ENCODE data around the gene NDUFB4. TPM values are rescaled to one million over a fixed set of nuclear protein-coding genes. Genes with fewer than 3 reads are reported as not detected.

NDUFB4 gene
- total RNA-seq (10 to 100 TPM; 84.4 to 91.1 TPM), polyA plus RNA-seq (100 to 1,000 TPM; 183 to 191 TPM)
- long read RNA-seq, donor 1, transcript NDUFB4-201 (3 exons, 671 nt): major isoform, 11 of 12 reads
- long read RNA-seq, donor 1, partial matches to known transcripts: 0 of 12 reads
- long read RNA-seq, donor 1, other reads (novel, unspliced or antisense): 1 of 12 reads
- long read RNA-seq, donor 2, transcript NDUFB4-201 (3 exons, 671 nt): major isoform, 21 of 21 reads
- long read RNA-seq, donor 2, partial matches to known transcripts: 0 of 21 reads
- long read RNA-seq, donor 2, other reads (novel, unspliced or antisense): 0 of 21 reads

GRCh38 chr3:120596116-120596852 is at the start of gene NDUFB4:
Gene NDUFB4, plus strand, starts transcription at chr3:120596336. Its CDS starts 24 bp downstream, at chr3:120596360.
- Histone ChIP-seq H3K9me3 (ENCODE audit: control insufficient read depth, low read length) (no peaks in the 10 kb centered on the region), H3K27me3 (ENCODE audit: control insufficient read depth in 1 of 2, insufficient read depth in 2 of 2, low read length in 1 of 2) (no peaks in the 10 kb centered on the region), H3K36me3 (ENCODE audit: control insufficient read depth in 1 of 2, insufficient read depth in 2 of 2, low read length in 1 of 2) (no peaks in the 10 kb centered on the region), H3K4me1 (ENCODE audit: control insufficient read depth in 1 of 2, insufficient read depth in 2 of 2, low read length in 2 of 2) (peaks cover 4 to 9% of the 10 kb centered on the region in 2 donors), H3K27ac (ENCODE audit: low read depth in 1 of 2, low read length in 2 of 2) (peak within 1 kb of the TSS in 1 of 2 donors; percentile 66), H3K4me3 (ENCODE audit: low read length in 2 of 2) (peak within 1 kb of the TSS; percentile 59 to 90)
- WGBS, 2 donors: 0% methylated on average over 53 of the region's 53 CpGs
- intact Hi-C loops (cut with DNase I): loop anchor here in 1 of 2 donors (5.0 kb wide), 1 partner anchor 146 kb away; the partner anchor contains the start of genes GTF2E1 and RABL3
- ATAC-seq (ENCODE audit: low FRiP score): peak; percentile 100
- DNase-seq: peak; percentile 99

DNA sequence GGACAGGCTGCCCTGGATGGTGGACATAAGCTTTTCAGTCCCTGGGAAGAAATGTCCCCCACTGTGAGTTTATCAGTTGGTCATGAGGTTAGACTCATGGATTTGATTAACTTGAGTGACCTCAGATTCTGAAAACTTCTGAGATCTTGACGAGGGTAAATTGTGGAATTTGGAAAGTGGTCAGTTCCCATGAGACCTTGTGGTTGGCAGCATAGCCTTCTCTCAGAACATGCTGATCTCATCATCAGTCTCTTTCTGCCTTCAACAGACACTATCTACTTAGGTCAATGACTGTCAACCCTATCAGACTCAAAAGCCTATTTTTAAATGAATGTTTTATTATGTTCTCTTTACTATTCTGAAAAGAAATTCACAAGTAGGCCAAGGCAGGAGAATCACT is 45.6 kb upstream of the NDUFB4 start:
- intact Hi-C loops (cut with DNase I): no loop called here
- Histone ChIP-seq H3K4me1 (ENCODE audit: control insufficient read depth in 1 of 2, insufficient read depth in 2 of 2, low read length in 2 of 2) (peaks cover 0 to 2% of the 10 kb centered on the region in 2 donors), H3K9me3 (ENCODE audit: control insufficient read depth, low read length) (no peaks in the 10 kb centered on the region), H3K27ac (ENCODE audit: low read depth in 1 of 2, low read length in 2 of 2) (no peak overlapping the region), H3K4me3 (ENCODE audit: low read length in 2 of 2) (no peak overlapping the region), H3K27me3 (ENCODE audit: control insufficient read depth in 1 of 2, insufficient read depth in 2 of 2, low read length in 1 of 2) (no peaks in the 10 kb centered on the region), H3K36me3 (ENCODE audit: control insufficient read depth in 1 of 2, insufficient read depth in 2 of 2, low read length in 1 of 2) (no peaks in the 10 kb centered on the region)
- no peak for DNase-seq
- no peak for ATAC-seq (ENCODE audit: low FRiP score)
- 0 to 5% methylated on average over 1 of the region's 1 CpG for whole genome bisulfite sequencing, 2 donors

GRCh38 chr3:120552184-120553172 is 43.7 kb upstream of the NDUFB4 start:
- no peaks in the 10 kb centered on the region for H3K27me3 ChIP-seq (ENCODE audit: control insufficient read depth in 1 of 2, insufficient read depth in 2 of 2, low read length in 1 of 2)
- no peaks in the 10 kb centered on the region for H3K36me3 ChIP-seq (ENCODE audit: control insufficient read depth in 1 of 2, insufficient read depth in 2 of 2, low read length in 1 of 2)
- 61 to 63% methylated on average over 5 of the region's 5 CpGs for WGBS, 2 donors
- peaks cover 0 to 2% of the 10 kb centered on the region in 2 donors for H3K4me1 ChIP-seq (ENCODE audit: control insufficient read depth in 1 of 2, insufficient read depth in 2 of 2, low read length in 2 of 2)
- no peaks in the 10 kb centered on the region for H3K9me3 ChIP-seq (ENCODE audit: control insufficient read depth, low read length)
- H3K27ac ChIP-seq (ENCODE audit: low read depth in 1 of 2, low read length in 2 of 2): no peak overlapping the region
- no peak for ATAC-seq (ENCODE audit: low FRiP score)
- H3K4me3 ChIP-seq (ENCODE audit: low read length in 2 of 2): no peak overlapping the region
- intact Hi-C loops (cut with DNase I): no loop called here
- DNase-seq: no peak

- Histone ChIP-seq H3K27me3 (ENCODE audit: control insufficient read depth in 1 of 2, insufficient read depth in 2 of 2, low read length in 1 of 2) (no peaks in the 10 kb centered on the region), H3K27ac (ENCODE audit: low read depth in 1 of 2, low read length in 2 of 2) (no peak overlapping the region), H3K36me3 (ENCODE audit: control insufficient read depth in 1 of 2, insufficient read depth in 2 of 2, low read length in 1 of 2) (no peaks in the 10 kb centered on the region), H3K4me3 (ENCODE audit: low read length in 2 of 2) (no peak overlapping the region), H3K4me1 (ENCODE audit: control insufficient read depth in 1 of 2, insufficient read depth in 2 of 2, low read length in 2 of 2) (peaks cover 0 to 2% of the 10 kb centered on the region in 2 donors), H3K9me3 (ENCODE audit: control insufficient read depth, low read length) (no peaks in the 10 kb centered on the region)
- WGBS, 2 donors: 63 to 70% methylated on average over 3 of the region's 3 CpGs
- DNase-seq: no peak
- intact Hi-C loops (cut with DNase I): loop anchor here (5.0 kb wide), 4 partner anchors 48 to 203 kb away; partner anchors contain the start of gene FSTL1 (in 1 of the 2)
- ATAC-seq (ENCODE audit: low FRiP score): no peak
Observed at GRCh38 chr3:120554812-120555606, 41.1 kb upstream of the NDUFB4 start.

DNA sequence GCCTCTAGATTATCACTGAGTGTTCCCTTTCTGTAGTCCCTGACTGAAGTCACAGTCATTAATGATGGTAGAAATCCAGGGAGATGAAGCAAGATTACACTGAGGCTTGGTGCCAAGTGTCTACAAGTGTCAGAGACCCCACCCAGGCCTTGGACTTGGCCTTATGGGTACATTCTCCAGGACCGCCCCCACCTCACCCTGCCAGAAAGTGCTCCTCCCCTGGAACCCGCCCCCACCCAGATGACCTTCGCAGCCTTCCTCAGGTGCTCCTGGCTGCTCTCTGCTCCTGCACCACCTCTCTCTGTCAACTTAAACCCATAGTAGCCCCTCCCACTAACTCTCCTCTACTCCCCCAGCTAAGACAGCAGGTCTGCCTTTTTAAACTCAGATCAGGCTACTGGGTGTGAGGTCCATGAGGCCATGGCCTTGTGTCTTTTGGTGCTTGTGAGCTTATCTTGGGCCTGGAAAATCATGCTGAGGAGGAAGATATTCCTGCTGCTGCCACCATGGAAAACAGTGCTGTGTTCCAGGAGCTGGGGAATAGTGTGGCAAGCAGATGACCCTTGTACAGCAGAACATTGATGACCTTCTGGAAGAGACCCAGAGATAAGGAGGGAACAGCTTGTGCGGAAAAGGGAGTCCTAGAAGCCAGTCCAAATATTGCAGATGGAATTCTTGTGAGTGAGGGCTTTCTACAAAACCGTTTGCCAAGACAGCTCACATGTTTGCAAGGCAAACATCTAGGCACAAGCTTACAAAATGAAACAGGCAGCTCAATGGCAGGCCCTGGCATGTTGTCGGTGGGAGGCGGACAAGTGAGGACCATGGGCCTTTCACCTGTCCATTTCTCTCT is 40.3 kb upstream of the NDUFB4 start:
- H3K4me1 ChIP-seq (ENCODE audit: control insufficient read depth in 1 of 2, insufficient read depth in 2 of 2, low read length in 2 of 2): no peaks in the 10 kb centered on the region

DNA sequence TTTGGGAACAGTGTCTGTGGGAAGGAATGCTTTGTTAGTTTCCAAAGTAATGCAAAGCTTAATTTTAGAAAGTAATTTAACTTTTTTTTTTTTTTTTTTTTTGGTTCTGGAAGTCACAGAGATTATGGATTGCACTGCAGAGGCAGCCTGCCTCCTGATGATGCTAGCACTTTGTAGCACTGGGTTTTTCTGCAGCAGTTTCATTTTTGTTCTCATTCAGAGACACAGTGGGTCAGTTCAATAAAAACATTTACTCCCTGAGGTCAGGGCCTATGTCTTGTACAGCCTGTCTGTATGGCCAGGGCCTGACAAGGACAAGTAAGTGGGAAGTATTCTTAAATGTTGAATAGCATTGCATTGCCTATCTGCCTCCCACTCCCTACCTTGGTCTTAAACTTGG is 39.0 kb upstream of the NDUFB4 start:
- no peaks in the 10 kb centered on the region for H3K4me1 ChIP-seq (ENCODE audit: control insufficient read depth in 1 of 2, insufficient read depth in 2 of 2, low read length in 2 of 2)
- no peaks in the 10 kb centered on the region for H3K27me3 ChIP-seq (ENCODE audit: control insufficient read depth in 1 of 2, insufficient read depth in 2 of 2, low read length in 1 of 2)
- no peak for ATAC-seq (ENCODE audit: low FRiP score)
- H3K36me3 ChIP-seq (ENCODE audit: control insufficient read depth in 1 of 2, insufficient read depth in 2 of 2, low read length in 1 of 2): no peaks in the 10 kb centered on the region
- DNase-seq: no peak
- intact Hi-C loops (cut with DNase I): loop anchor here (5.0 kb wide), 4 partner anchors 50 to 205 kb away; partner anchors contain the start of gene FSTL1 (in 1 of the 2)
- no peak overlapping the region for H3K27ac ChIP-seq (ENCODE audit: low read depth in 1 of 2, low read length in 2 of 2)
- H3K9me3 ChIP-seq (ENCODE audit: control insufficient read depth, low read length): no peaks in the 10 kb centered on the region
- no peak overlapping the region for H3K4me3 ChIP-seq (ENCODE audit: low read length in 2 of 2)

More for the DNA sequence above, 40.3 kb upstream of the NDUFB4 start:
- peak; percentile 8 for ATAC-seq (ENCODE audit: low FRiP score)
- Histone ChIP-seq H3K36me3 (ENCODE audit: control insufficient read depth in 1 of 2, insufficient read depth in 2 of 2, low read length in 1 of 2) (no peaks in the 10 kb centered on the region), H3K27me3 (ENCODE audit: control insufficient read depth in 1 of 2, insufficient read depth in 2 of 2, low read length in 1 of 2) (no peaks in the 10 kb centered on the region), H3K4me3 (ENCODE audit: low read length in 2 of 2) (no peak overlapping the region), H3K27ac (ENCODE audit: low read depth in 1 of 2, low read length in 2 of 2) (peak overlapping the region; percentile 32 to 88), H3K9me3 (ENCODE audit: control insufficient read depth, low read length) (no peaks in the 10 kb centered on the region)
- intact Hi-C loops (cut with DNase I): loop anchor here (5.0 kb wide), 4 partner anchors 49 to 204 kb away; partner anchors contain the start of gene FSTL1 (in 1 of the 2)
- DNase-seq: peak in 1 of 2 donors; percentile 77
- WGBS, 2 donors: 43 to 44% methylated on average over 7 of the region's 7 CpGs

DNA sequence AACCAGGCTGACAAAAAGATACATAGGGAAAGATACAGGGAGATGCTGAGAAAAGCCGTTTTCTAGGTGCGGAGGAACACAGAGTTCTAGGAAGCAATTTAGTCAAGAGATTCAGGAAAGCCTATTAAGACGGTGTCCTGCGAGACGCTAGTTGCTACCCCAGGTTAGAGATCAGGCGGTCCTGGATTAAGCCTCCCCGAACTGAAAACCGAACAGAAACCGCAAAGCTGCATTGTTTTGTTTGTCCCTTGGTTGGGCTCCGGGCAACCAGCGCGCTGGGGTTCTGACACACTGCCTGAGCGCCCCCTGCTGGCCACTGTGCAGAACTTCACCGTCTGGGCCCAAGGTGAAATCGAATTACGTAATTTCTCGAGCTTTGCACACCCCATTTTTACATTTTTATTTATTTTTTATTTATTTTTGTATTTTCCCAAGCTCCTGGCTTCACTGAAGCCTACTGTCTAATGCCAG is 37.3 kb upstream of the NDUFB4 start:
- WGBS, 2 donors: 1% methylated on average over 17 of the region's 17 CpGs
- DNase-seq: peak; percentile 93 to 96
- Histone ChIP-seq H3K4me1 (ENCODE audit: control insufficient read depth in 1 of 2, insufficient read depth in 2 of 2, low read length in 2 of 2) (no peaks in the 10 kb centered on the region), H3K27me3 (ENCODE audit: control insufficient read depth in 1 of 2, insufficient read depth in 2 of 2, low read length in 1 of 2) (no peaks in the 10 kb centered on the region), H3K27ac (ENCODE audit: low read depth in 1 of 2, low read length in 2 of 2) (peak overlapping the region; percentile 82 to 84), H3K4me3 (ENCODE audit: low read length in 2 of 2) (peak overlapping the region; percentile 48 to 49), H3K36me3 (ENCODE audit: control insufficient read depth in 1 of 2, insufficient read depth in 2 of 2, low read length in 1 of 2) (no peaks in the 10 kb centered on the region), H3K9me3 (ENCODE audit: control insufficient read depth, low read length) (no peaks in the 10 kb centered on the region)
- intact Hi-C loops (cut with DNase I): loop anchor here (1.0 to 5.0 kb wide), 6 partner anchors 52 to 315 kb away; partner anchors contain the start of gene FSTL1 (in 1 of the 2)
- ATAC-seq (ENCODE audit: low FRiP score): peak; percentile 94

All from aorta (tissue), 5 donors.